Ishikawa (cell line): ENCODE data around the gene CPT1C.

ENCODE experiments used
- CEBPB ChIP-seq: IDR thresholded peaks from 2 replicates; pipeline ENCODE4 v1.6.1; 2012
- CREB1 ChIP-seq: IDR thresholded peaks from 2 replicates; pipeline ENCODE4 v1.6.1; 2012; ENCODE audit warnings: low read depth
- EGR1 ChIP-seq: IDR thresholded peaks from 2 replicates; pipeline ENCODE4 v1.6.1; 2012
- EP300 ChIP-seq: IDR thresholded peaks from 2 replicates; pipeline ENCODE4 v1.6.1; 2012; ENCODE audit warnings: borderline replicate concordance
- FOXM1 ChIP-seq: IDR thresholded peaks from 2 replicates; pipeline ENCODE4 v1.6.1; 2012; ENCODE audit warnings: low read depth, borderline replicate concordance
- NFIC ChIP-seq: IDR thresholded peaks from 2 replicates; pipeline ENCODE4 v1.6.1; 2012
- RAD21 ChIP-seq: IDR thresholded peaks from 2 replicates; pipeline ENCODE4 v1.6.1; 2012; ENCODE audit warnings: low read depth
- REST ChIP-seq: IDR thresholded peaks from 2 replicates; pipeline ENCODE4 v1.6.1; 2012; ENCODE audit warnings: low read depth, mild to moderate bottlenecking
- TAF1 ChIP-seq: IDR thresholded peaks from 2 replicates; pipeline ENCODE4 v1.6.1; 2012; ENCODE audit warnings: low read depth, mild to moderate bottlenecking
- TCF12 ChIP-seq: IDR thresholded peaks from 2 replicates; pipeline ENCODE4 v1.6.1; 2012; ENCODE audit warnings: low read depth
- USF1 ChIP-seq: IDR thresholded peaks from 2 replicates; pipeline ENCODE4 v1.6.1; 2012
- YY1 ChIP-seq: IDR thresholded peaks from 2 replicates; pipeline ENCODE4 v1.6.1; 2012; ENCODE audit warnings: low read depth
- ZBTB7A ChIP-seq: IDR thresholded peaks from 2 replicates; pipeline ENCODE4 v1.6.1; 2012; ENCODE audit warnings: low read depth

GRCh38 chr19:49653466-49653806 is 37.5 kb upstream of the CPT1C start:
- TF ChIP-seq NFIC, result no peak
- no peak for TF ChIP-seq REST
- no peak for TF ChIP-seq TAF1
- TF ChIP-seq EP300, result no peak
- no peak for TF ChIP-seq ZBTB7A
- TF ChIP-seq CREB1, result no peak
- no peak for TF ChIP-seq EGR1
- no peak for TF ChIP-seq FOXM1
- TF ChIP-seq RAD21, result no peak
- TF ChIP-seq YY1, result no peak
- no peak for TF ChIP-seq USF1
- TF ChIP-seq CEBPB, result no peak
- TF ChIP-seq TCF12, result no peak
